HG03135 (cell line): ENCODE measurements around the gene KIF3B.
"Not testable (repeated sequence)": the region's sequence is repeated elsewhere in the genome, so short reads cannot be mapped to it uniquely, and the experiment has no call there.

Source experiments
- ATAC-seq: cut with Tn5 transposase; IDR thresholded peaks from one replicate; pipeline ENCODE4 v1.9.1; 2021; ENCODE audit warnings: mild to moderate bottlenecking, moderate library complexity; ENCODE audit not compliant: unreplicated experiment

KIF3B gene

GRCh38 chr20:32380037-32380436, 102.6 kb downstream of the KIF3B start:
- not testable (repeated sequence) for ATAC-seq

GRCh38 chr20:32380745-32381144, 103.3 kb downstream of the KIF3B start:
- ATAC-seq: no peak

DNA sequence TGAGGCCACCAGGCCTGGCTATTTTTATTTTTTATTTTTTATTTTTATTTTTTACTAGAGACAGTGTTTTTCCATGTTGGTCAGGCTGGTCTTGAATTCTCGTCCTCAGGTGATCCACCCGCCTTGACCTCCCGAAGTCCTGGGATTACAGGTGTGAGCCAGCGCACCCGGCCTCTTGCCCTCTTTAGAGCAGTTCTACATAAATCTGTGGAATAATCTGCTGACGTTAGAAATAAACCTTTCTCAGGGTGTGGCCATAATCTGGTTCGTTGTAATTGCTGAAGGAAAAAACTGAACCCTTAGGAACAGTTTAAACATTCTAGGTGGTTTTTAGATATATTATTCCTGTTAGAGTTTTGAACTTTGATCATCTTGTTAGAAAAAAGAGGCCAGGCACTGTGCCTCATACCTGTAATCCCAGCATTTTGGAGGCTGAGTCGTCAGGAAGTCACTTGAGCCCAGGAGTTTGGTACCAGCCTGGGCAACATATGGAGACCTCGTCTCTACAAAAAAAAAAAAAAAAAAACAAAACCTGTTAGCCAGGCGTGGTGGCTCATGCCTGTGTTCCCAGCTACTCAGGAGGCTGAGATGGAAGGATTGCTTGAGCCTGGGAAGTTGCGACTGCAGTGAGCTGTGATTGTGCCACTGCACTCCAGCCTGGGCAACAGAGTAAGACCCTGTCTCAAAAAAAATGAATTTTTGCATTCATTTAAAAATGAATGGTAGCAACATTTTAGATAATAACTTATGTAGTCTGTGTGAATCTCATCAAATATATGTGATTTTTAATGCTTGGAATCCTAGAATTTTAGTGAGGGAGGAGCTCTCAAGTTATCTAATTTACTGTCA, 104.9 kb downstream of the KIF3B start:
- ATAC-seq: no peak

GRCh38 chr20:32383441-32383840, 106.0 kb downstream of the KIF3B start:
- not testable (repeated sequence) for ATAC-seq
